HEK293 (cell line): ENCODE results near the gene GLYATL3.

Experiments used
- MYNN ChIP-seq: fragments of 450-650 bp; formaldehyde crosslinking; IDR thresholded peaks from 2 replicates; pipeline ENCODE4 v1.5.1; 2016; ENCODE audit warnings: missing biosample characterization, missing genetic modification characterization, borderline replicate concordance
- ZBTB7A ChIP-seq: fragments of 450-650 bp; formaldehyde crosslinking; IDR thresholded peaks from 2 replicates; pipeline ENCODE4 v1.5.1; 2016; ENCODE audit warnings: low read depth, missing biosample characterization, missing genetic modification characterization
- ZNF114 ChIP-seq: fragments of 450-650 bp; formaldehyde crosslinking; IDR thresholded peaks from 2 replicates; pipeline ENCODE4 v1.5.0; 2017; ENCODE audit warnings: missing biosample characterization, missing genetic modification characterization
- ZNF302 ChIP-seq: fragments of 450-650 bp; formaldehyde crosslinking; IDR thresholded peaks from 2 replicates; pipeline ENCODE4 v1.5.1; 2016; ENCODE audit warnings: missing biosample characterization, missing genetic modification characterization, low read depth
- ZNF354C ChIP-seq: fragments of 450-650 bp; formaldehyde crosslinking; IDR thresholded peaks from 2 replicates; pipeline ENCODE4 v1.5.1; 2016; ENCODE audit warnings: missing biosample characterization, missing genetic modification characterization, low read depth, borderline replicate concordance
- ZNF776 ChIP-seq: fragments of 450-650 bp; formaldehyde crosslinking; IDR thresholded peaks from 2 replicates; pipeline ENCODE4 v1.5.0; 2017; ENCODE audit warnings: missing biosample characterization, missing genetic modification characterization, borderline replicate concordance
- TF ChIP-seq, protein P1 (sequence below): fragments of 450-650 bp; formaldehyde crosslinking; IDR thresholded peaks from 2 replicates; pipeline ENCODE4 v1.5.1; 2016; ENCODE audit warnings: missing biosample characterization, missing genetic modification characterization
- TF ChIP-seq, protein P2 (sequence below): fragments of 450-650 bp; formaldehyde crosslinking; IDR thresholded peaks from 2 replicates; pipeline ENCODE4 v1.5.1; 2016; ENCODE audit warnings: missing biosample characterization, missing genetic modification characterization
- TF ChIP-seq, protein P3 (sequence below): fragments of 450-650 bp; formaldehyde crosslinking; IDR thresholded peaks from 2 replicates; pipeline ENCODE4 v1.5.1; 2016; ENCODE audit warnings: missing biosample characterization, missing genetic modification characterization

DNA sequence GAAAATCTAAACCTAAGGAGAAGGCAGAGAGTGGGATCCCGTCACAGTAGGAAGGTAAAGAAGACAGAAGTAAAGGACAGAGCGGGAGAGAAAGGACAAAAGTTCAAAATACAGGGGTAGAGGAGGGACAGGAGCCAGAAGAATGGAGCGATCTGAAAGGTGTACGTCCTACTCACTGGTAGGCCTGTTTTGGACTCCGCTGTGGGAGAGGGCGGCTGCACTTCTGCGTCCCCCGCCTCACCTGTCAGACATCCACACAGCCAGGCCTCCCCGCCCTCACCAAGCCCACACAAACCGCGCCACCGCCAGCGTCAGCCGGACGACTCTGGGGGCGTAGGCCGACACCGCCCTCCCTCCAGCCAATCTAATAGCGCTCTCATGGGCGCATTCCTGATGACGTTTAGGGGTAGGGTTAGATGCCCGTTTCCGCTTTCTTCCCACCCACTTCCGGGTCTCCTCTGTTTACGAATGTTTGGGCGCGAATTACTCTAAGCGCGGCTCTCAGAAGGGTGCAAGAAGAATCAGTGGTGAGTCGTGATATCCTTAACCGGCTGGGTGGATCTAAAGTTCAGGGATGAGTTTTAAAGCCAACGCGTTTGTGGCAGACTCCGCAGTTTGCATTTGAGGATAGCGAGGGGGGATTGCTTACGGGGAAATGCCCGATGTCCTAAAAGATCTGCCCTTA lies 36.7 kb upstream of the GLYATL3 start, which contains the start of the genes CENPQ and MMUT:
- TF ChIP-seq MYNN (tag by site-specific recombination) (no peak), ZNF114 (tag by site-specific recombination) (no peak), ZBTB7A (tag by site-specific recombination) (0 out of 2 replicates have a peak, but pooled peaks have one; percentile 55), ZNF776 (tag by site-specific recombination) (no peak), ZNF354C (no peak), ZNF302 (tag by site-specific recombination) (no peak)
- TF ChIP-seq, protein P1, sequence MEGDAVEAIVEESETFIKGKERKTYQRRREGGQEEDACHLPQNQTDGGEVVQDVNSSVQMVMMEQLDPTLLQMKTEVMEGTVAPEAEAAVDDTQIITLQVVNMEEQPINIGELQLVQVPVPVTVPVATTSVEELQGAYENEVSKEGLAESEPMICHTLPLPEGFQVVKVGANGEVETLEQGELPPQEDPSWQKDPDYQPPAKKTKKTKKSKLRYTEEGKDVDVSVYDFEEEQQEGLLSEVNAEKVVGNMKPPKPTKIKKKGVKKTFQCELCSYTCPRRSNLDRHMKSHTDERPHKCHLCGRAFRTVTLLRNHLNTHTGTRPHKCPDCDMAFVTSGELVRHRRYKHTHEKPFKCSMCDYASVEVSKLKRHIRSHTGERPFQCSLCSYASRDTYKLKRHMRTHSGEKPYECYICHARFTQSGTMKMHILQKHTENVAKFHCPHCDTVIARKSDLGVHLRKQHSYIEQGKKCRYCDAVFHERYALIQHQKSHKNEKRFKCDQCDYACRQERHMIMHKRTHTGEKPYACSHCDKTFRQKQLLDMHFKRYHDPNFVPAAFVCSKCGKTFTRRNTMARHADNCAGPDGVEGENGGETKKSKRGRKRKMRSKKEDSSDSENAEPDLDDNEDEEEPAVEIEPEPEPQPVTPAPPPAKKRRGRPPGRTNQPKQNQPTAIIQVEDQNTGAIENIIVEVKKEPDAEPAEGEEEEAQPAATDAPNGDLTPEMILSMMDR (tag by site-specific recombination), result no peak
- TF ChIP-seq, protein P2, sequence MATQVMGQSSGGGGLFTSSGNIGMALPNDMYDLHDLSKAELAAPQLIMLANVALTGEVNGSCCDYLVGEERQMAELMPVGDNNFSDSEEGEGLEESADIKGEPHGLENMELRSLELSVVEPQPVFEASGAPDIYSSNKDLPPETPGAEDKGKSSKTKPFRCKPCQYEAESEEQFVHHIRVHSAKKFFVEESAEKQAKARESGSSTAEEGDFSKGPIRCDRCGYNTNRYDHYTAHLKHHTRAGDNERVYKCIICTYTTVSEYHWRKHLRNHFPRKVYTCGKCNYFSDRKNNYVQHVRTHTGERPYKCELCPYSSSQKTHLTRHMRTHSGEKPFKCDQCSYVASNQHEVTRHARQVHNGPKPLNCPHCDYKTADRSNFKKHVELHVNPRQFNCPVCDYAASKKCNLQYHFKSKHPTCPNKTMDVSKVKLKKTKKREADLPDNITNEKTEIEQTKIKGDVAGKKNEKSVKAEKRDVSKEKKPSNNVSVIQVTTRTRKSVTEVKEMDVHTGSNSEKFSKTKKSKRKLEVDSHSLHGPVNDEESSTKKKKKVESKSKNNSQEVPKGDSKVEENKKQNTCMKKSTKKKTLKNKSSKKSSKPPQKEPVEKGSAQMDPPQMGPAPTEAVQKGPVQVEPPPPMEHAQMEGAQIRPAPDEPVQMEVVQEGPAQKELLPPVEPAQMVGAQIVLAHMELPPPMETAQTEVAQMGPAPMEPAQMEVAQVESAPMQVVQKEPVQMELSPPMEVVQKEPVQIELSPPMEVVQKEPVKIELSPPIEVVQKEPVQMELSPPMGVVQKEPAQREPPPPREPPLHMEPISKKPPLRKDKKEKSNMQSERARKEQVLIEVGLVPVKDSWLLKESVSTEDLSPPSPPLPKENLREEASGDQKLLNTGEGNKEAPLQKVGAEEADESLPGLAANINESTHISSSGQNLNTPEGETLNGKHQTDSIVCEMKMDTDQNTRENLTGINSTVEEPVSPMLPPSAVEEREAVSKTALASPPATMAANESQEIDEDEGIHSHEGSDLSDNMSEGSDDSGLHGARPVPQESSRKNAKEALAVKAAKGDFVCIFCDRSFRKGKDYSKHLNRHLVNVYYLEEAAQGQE (tag by site-specific recombination), result no peak
- TF ChIP-seq, protein P3, sequence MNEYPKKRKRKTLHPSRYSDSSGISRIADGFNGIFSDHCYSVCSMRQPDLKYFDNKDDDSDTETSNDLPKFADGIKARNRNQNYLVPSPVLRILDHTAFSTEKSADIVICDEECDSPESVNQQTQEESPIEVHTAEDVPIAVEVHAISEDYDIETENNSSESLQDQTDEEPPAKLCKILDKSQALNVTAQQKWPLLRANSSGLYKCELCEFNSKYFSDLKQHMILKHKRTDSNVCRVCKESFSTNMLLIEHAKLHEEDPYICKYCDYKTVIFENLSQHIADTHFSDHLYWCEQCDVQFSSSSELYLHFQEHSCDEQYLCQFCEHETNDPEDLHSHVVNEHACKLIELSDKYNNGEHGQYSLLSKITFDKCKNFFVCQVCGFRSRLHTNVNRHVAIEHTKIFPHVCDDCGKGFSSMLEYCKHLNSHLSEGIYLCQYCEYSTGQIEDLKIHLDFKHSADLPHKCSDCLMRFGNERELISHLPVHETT (tag by site-specific recombination), result no peak; the same call in 1 of the 2 replicates
